ENCODE measurements around the gene UFSP1.

GRCh38 chr7:100890653-100891567 is 1.4 kb upstream of the UFSP1 start:
- TF ChIP-seq CTCF (IDR thresholded peaks at IDR 0.05; ENCODE audit: poor library complexity): no peak
- no peak for TF ChIP-seq EZH2 (IDR thresholded peaks at IDR 0.05; ENCODE audit: borderline replicate concordance)
- TF ChIP-seq EZH2phosphoT487 (IDR thresholded peaks at IDR 0.05; ENCODE audit: low read depth, severe bottlenecking, unreplicated experiment): no peak
